ENCODE data around the gene CCDC93. TPM values are rescaled to one million over a fixed set of nuclear protein-coding genes. Genes with fewer than 3 reads are reported as not detected.

Gene CCDC93
- total RNA-seq, 4 donors from 2014 or later = 11.6 to 55.6 (median 23.9) TPM

- H3K9me3 ChIP-seq = no peaks in the 10 kb centered on the region
- no peaks in the 10 kb centered on the region for H3K36me3 ChIP-seq
- no peak overlapping the region for H3K4me3 ChIP-seq
- WGBS = 87% methylated on average over 7 of the region's 7 CpGs
- no peak for TF ChIP-seq CTCF (IDR thresholded peaks at IDR 0.05)
- TF ChIP-seq POLR2A (IDR thresholded peaks at IDR 0.05) = no peak
- no peak for TF ChIP-seq EP300 (IDR thresholded peaks at IDR 0.05)
- no peak for TF ChIP-seq POLR2AphosphoS5 (IDR thresholded peaks at IDR 0.05)
- no peaks in the 10 kb centered on the region for H3K4me1 ChIP-seq
- no peak for DNase-seq (ENCODE audit: low spot score in 2 of 2)
- peaks cover 15% of the 10 kb centered on the region for H3K27me3 ChIP-seq
- H3K27ac ChIP-seq = no peak overlapping the region
These were observed 39.8 kb upstream of the CCDC93 start for GRCh38 chr2:118053681-118054080.

DNA sequence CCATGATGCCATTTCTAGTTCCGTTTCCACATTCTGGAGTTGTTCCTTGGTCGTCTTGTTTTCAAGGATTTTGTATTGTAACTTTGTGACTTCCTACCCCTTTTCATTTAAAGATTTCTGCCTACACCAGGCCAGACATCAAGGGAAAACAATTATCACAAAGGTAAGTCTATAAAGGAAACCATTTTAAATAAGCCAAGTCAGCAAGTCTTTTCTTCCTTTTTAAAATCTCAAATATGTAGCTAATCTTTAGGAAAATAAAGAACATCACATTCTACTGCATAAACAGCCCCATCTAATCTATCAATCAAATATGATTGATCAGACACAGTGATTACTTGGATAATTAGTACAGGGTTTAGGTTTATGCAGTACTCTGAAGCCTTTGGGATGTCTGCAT, 38.6 kb upstream of the CCDC93 start:
- Histone ChIP-seq H3K27me3 (peaks cover 15% of the 10 kb centered on the region), H3K36me3 (no peaks in the 10 kb centered on the region), H3K4me3 (no peak overlapping the region), H3K27ac (no peak overlapping the region), H3K9me3 (no peaks in the 10 kb centered on the region), H3K4me1 (no peaks in the 10 kb centered on the region)
- 82% methylated on average over 2 of the region's 2 CpGs for WGBS
- TF ChIP-seq CTCF (IDR thresholded peaks at IDR 0.05) (no peak), POLR2AphosphoS5 (IDR thresholded peaks at IDR 0.05) (no peak)
- DNase-seq (ENCODE audit: low spot score in 2 of 2) = no peak

GRCh38 chr2:118051826-118052358, 38.0 kb upstream of the CCDC93 start:
- WGBS = 87% methylated on average over 3 of the region's 3 CpGs
- no peaks in the 10 kb centered on the region for H3K9me3 ChIP-seq
- no peak overlapping the region for H3K4me3 ChIP-seq
- H3K4me1 ChIP-seq = peaks cover 4% of the 10 kb centered on the region
- TF ChIP-seq POLR2AphosphoS5 (IDR thresholded peaks at IDR 0.05) (no peak), CTCF (IDR thresholded peaks at IDR 0.05) (no peak), EP300 (IDR thresholded peaks at IDR 0.05) (no peak), POLR2A (IDR thresholded peaks at IDR 0.05) (no peak)
- H3K27me3 ChIP-seq = peaks cover 15% of the 10 kb centered on the region
- no peak for DNase-seq (ENCODE audit: low spot score in 2 of 2)
- H3K36me3 ChIP-seq = no peaks in the 10 kb centered on the region
- H3K27ac ChIP-seq = no peak overlapping the region

- H3K9me3 ChIP-seq = no peaks in the 10 kb centered on the region
- H3K4me3 ChIP-seq = no peak overlapping the region
- H3K4me1 ChIP-seq = peaks cover 7% of the 10 kb centered on the region
- H3K27ac ChIP-seq = no peak overlapping the region
- H3K27me3 ChIP-seq = peaks cover 15% of the 10 kb centered on the region
- H3K36me3 ChIP-seq = no peaks in the 10 kb centered on the region
- 92% methylated on average over 2 of the region's 2 CpGs for WGBS
- TF ChIP-seq POLR2A (IDR thresholded peaks at IDR 0.05) (no peak), POLR2AphosphoS5 (IDR thresholded peaks at IDR 0.05) (no peak), EP300 (IDR thresholded peaks at IDR 0.05) (no peak), CTCF (IDR thresholded peaks at IDR 0.05) (no peak)
- no peak for DNase-seq (ENCODE audit: low spot score in 2 of 2)
These were observed 37.1 kb upstream of the CCDC93 start for GRCh38 chr2:118050974-118051373.

- H3K4me1 ChIP-seq = peaks cover 7% of the 10 kb centered on the region
- TF ChIP-seq EP300 (IDR thresholded peaks at IDR 0.05) (no peak), CTCF (IDR thresholded peaks at IDR 0.05) (no peak), POLR2A (IDR thresholded peaks at IDR 0.05) (no peak), POLR2AphosphoS5 (IDR thresholded peaks at IDR 0.05) (no peak)
- H3K27me3 ChIP-seq = peaks cover 15% of the 10 kb centered on the region
- no peak for DNase-seq (ENCODE audit: low spot score in 2 of 2)
- H3K4me3 ChIP-seq = no peak overlapping the region
- H3K9me3 ChIP-seq = no peaks in the 10 kb centered on the region
- no peaks in the 10 kb centered on the region for H3K36me3 ChIP-seq
- H3K27ac ChIP-seq = no peak overlapping the region
- WGBS = 54% methylated on average over 3 of the region's 3 CpGs
These were observed 36.5 kb upstream of the CCDC93 start for GRCh38 chr2:118050386-118050785.
